Gastroesophageal sphincter (tissue), 3 donors: Measurements from ENCODE around the gene FBXL17.

Source experiments
- CTCF ChIP-seq, 4 experiments: fragments of 200-600 bp in 2 of 4; fragments of 450-650 bp in 2 of 4; sonication (generic) in 1 of 4; IDR thresholded peaks; one replicate each; pipeline ENCODE4 v1.5.1; 2017 to 2019; ENCODE audit warnings: antibody characterized with exemption in 4 of 4, mild to moderate bottlenecking in 2 of 4, moderate library complexity in 2 of 4
- EP300 ChIP-seq: sonication (generic); formaldehyde crosslinking; IDR thresholded peaks from one replicate; pipeline ENCODE4 v1.6.1; 2017; ENCODE audit warnings: antibody characterized with exemption, mild to moderate bottlenecking
- POLR2A ChIP-seq, 2 donors: fragments of 450-650 bp; IDR thresholded peaks; one replicate each; pipeline ENCODE4 v1.6.1; 2017; ENCODE audit warnings: antibody characterized with exemption in 2 of 2, mild to moderate bottlenecking in 2 of 2, moderate library complexity in 1 of 2
- POLR2AphosphoS5 ChIP-seq: sonication (generic); formaldehyde crosslinking; IDR thresholded peaks from one replicate; pipeline ENCODE4 v1.6.1; 2017; ENCODE audit warnings: antibody characterized with exemption

GRCh38 chr5:108420755-108421154, 38.9 kb upstream of the FBXL17 start:
- TF ChIP-seq CTCF (IDR thresholded peaks at IDR 0.05) (no peak), POLR2AphosphoS5 (no peak), POLR2A (IDR thresholded peaks at IDR 0.05) (no peak), EP300 (no peak)
